B cell (primary cell): Measurements from ENCODE around the gene GAMT.

Experiments used
- EZH2 ChIP-seq: IDR thresholded peaks from 2 replicates; pipeline ENCODE4 v1.6.1; 2012; ENCODE audit warnings: borderline replicate concordance, low read depth, mild to moderate bottlenecking, moderate library complexity, low read length; ENCODE audit not compliant: insufficient read depth, poor library complexity, severe bottlenecking
- TF ChIP-seq, protein P1 (sequence below): fragments of 200-600 bp; IDR thresholded peaks from one replicate; pipeline ENCODE4 v1.8.0; 2022; ENCODE audit warnings: antibody characterized with exemption, mild to moderate bottlenecking

DNA sequence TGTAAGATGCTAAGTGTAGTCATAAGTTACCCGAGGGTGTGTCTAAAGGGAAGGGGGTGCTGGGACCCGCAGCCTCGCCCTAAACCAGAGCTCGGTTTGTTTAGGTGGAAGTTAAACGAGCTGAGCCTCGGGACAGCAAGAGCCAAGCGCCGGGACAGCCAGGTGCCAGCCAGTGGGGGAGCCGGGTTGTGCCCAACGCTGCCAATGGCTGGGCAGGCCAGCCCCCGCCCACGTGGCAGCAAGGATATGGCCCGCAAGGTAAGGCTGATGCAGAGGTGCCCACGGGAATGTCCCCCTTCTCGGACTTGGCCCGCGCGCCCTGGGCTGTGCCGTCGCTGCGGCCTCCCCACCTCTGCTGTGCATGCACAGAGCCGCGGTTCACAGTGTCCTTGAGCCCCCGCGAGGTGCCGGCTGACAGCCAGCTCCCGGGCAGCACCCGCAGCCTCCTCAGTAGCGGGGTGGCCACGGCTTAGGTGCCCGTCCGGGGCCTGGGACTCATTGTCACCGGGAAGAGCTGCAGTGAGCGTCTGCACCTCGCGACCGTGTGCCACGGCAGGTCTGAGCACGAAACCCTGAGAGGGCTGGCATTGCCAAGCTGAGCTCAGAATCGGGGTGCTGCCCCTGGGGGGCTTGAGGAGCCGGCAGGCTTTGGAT, 27.5 kb upstream of the GAMT start:
- TF ChIP-seq, protein P1, sequence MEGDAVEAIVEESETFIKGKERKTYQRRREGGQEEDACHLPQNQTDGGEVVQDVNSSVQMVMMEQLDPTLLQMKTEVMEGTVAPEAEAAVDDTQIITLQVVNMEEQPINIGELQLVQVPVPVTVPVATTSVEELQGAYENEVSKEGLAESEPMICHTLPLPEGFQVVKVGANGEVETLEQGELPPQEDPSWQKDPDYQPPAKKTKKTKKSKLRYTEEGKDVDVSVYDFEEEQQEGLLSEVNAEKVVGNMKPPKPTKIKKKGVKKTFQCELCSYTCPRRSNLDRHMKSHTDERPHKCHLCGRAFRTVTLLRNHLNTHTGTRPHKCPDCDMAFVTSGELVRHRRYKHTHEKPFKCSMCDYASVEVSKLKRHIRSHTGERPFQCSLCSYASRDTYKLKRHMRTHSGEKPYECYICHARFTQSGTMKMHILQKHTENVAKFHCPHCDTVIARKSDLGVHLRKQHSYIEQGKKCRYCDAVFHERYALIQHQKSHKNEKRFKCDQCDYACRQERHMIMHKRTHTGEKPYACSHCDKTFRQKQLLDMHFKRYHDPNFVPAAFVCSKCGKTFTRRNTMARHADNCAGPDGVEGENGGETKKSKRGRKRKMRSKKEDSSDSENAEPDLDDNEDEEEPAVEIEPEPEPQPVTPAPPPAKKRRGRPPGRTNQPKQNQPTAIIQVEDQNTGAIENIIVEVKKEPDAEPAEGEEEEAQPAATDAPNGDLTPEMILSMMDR: no peak
- TF ChIP-seq EZH2: no peak
